Right cardiac atrium (tissue), 5 donors: ENCODE data around the gene CIRBP. TPM values are rescaled to one million over a fixed set of nuclear protein-coding genes. Genes with fewer than 3 reads are reported as not detected.

ENCODE experiments used
- ATAC-seq, 2 donors: fragments of 200-7000 bp; cut with Tn5 transposase; one replicate each; pipeline versions ENCODE4 v1.8.0 to v1.9.1; 2020; ENCODE audit warnings: moderate library complexity in 2 of 2, mild to moderate bottlenecking in 1 of 2
- DNase-seq, 3 donors: peaks; one replicate each; pipeline ENCODE4 v3.0.0-alpha.2; 2020
- H3K27ac ChIP-seq: one replicate; pipeline ENCODE4 v1.5.1; 2013; ENCODE audit warnings: mild to moderate bottlenecking, low read length, control low read depth, moderate library complexity
- H3K27me3 ChIP-seq: one replicate; pipeline ENCODE4 v1.6.1; 2013; ENCODE audit not compliant: control insufficient read depth, insufficient read depth
- H3K4me1 ChIP-seq: one replicate; pipeline ENCODE4 v1.6.1; 2013; ENCODE audit warnings: low read length; ENCODE audit not compliant: control insufficient read depth, insufficient read depth
- H3K4me3 ChIP-seq: one replicate; pipeline ENCODE4 v1.5.1; 2013; ENCODE audit warnings: low read length, control low read depth
- H3K9me3 ChIP-seq: one replicate; pipeline ENCODE4 v1.6.1; 2013; ENCODE audit warnings: low read length; ENCODE audit not compliant: control insufficient read depth
- WGBS: extraction: QIAGEN DNeasy Blood & Tissue Kit; methylation state at CpG from one replicate; pipeline ENCODE4 v1.1.7; 2013; 5-methylcytosine and 5-hydroxymethylcytosine counted together
- intact Hi-C, 4 donors: fragments of 100-400 bp; cut with DNase I; formaldehyde crosslinking; loops; one replicate each; pipeline versions ENCODE4 v1.11.0 to v1.14.0; 2022 to 2023
- polyA plus RNA-seq: library from polyadenylated mRNA; stranded (reverse); fragments of 200-250 nt; gene quantifications from one replicate; pipeline ENCODE4 v1.2.3, GENCODE V29; 2013
- total RNA-seq, 4 donors: library from RNA; stranded (reverse); fragmentation: NEBNext Ultra II Directional; extraction: Animal tissue kit (Norgen Biotek cat#: 25700); gene quantifications; one replicate each; pipeline ENCODE4 v1.2.1, GENCODE V29; 2021
- donor health status: healthy with polysubstance abuse.
- donor health status: DM: no; HTN: yes; CAD: no.
- donor health status: DM: no; HTN: no; CAD: no.
- donor health status: DM: no; HTN: yes; CAD: no; lungs with severe emphysema.
- donor health status: DM: yes; HTN: yes; CAD: no.

CIRBP gene
- total and polyA plus RNA-seq, 5 donors, result 288 to 417 (median 369) TPM

- intact Hi-C loops, result no loop called here
- ATAC-seq (peak in 1 of 2 donors; percentile 2), DNase-seq (no peak)
- peak overlapping the region; percentile 43 for H3K27ac ChIP-seq
- no peaks in the 10 kb centered on the region for H3K27me3 ChIP-seq
- no peaks in the 10 kb centered on the region for H3K9me3 ChIP-seq
- H3K4me3 ChIP-seq, result no peak overlapping the region
- WGBS, result 78% methylated on average over 15 of the region's 15 CpGs
- H3K4me1 ChIP-seq, result no peaks in the 10 kb centered on the region
These were observed 37.1 kb upstream of the CIRBP start for GRCh38 chr19:1231729-1232637.

DNA sequence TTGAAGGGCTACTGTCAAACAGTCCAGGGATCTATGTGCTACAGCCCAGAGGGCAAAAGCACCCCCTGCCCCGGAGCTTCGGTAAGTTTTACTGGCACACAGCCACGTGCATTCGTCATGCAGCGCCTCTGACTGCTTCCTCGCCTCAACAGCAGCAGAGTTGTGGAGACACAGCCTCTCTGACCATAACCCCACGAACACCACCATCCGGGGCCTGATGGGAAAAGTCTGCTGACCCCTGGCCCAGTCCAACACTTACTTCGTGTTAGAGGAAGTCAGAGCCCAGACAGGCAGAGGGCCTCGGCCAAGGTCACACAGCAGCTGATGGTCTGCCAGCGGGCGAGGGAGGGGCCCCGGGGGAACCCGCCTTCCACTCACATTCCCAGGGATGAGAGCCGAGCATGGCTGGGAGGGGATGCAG lies 36.5 kb upstream of the CIRBP start:
- no peaks in the 10 kb centered on the region for H3K9me3 ChIP-seq
- peak overlapping the region; percentile 43 for H3K27ac ChIP-seq
- H3K4me1 ChIP-seq, result no peaks in the 10 kb centered on the region
- WGBS, result 21% methylated on average over 15 of the region's 15 CpGs
- ATAC-seq (peak; percentile 5 to 31), DNase-seq (peak in 2 of 3 donors; percentile 73 to 82)
- H3K27me3 ChIP-seq, result no peaks in the 10 kb centered on the region
- no peak overlapping the region for H3K4me3 ChIP-seq
- intact Hi-C loops, result no loop called here

- DNase-seq (no peak), ATAC-seq (no peak)
- WGBS, result 89% methylated on average over 24 of the region's 24 CpGs
- Histone ChIP-seq H3K27ac (no peak overlapping the region), H3K4me1 (no peaks in the 10 kb centered on the region), H3K4me3 (no peak overlapping the region), H3K27me3 (no peaks in the 10 kb centered on the region), H3K9me3 (no peaks in the 10 kb centered on the region)
- intact Hi-C loops, result no loop called here
These were observed 35.9 kb upstream of the CIRBP start for GRCh38 chr19:1233115-1233667.

- Histone ChIP-seq H3K27me3 (no peaks in the 10 kb centered on the region), H3K4me3 (no peak overlapping the region), H3K4me1 (no peaks in the 10 kb centered on the region), H3K27ac (no peak overlapping the region), H3K9me3 (no peaks in the 10 kb centered on the region)
- WGBS, result 93% methylated on average over 45 of the region's 45 CpGs
- DNase-seq, result no peak
- intact Hi-C loops, result no loop called here
- ATAC-seq, result no peak
These were observed 34.8 kb upstream of the CIRBP start for GRCh38 chr19:1234051-1234954.

DNA sequence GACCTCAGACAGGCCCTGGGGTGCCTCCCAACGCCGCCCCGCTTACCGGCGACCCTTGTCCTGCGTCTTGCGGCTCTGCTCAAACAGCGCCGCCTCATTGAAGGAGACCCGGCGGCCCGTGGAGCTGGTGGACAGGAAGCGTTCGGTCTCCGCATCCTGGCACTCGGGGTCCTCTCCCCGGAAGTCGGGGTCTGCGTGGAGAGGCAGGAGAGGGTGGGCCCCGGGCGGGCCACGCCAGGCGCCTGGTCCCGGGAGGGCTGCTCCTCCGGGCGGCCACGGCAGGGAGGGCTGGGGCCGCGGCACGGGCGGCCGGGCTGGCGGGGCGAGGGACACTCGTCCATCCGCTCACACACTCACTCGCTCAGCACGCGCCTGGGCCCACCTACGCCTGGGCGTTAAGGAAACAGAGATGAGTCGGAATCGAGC lies 34.2 kb upstream of the CIRBP start:
- Histone ChIP-seq H3K27me3 (no peaks in the 10 kb centered on the region), H3K9me3 (no peaks in the 10 kb centered on the region), H3K27ac (no peak overlapping the region), H3K4me1 (no peaks in the 10 kb centered on the region), H3K4me3 (no peak overlapping the region)
- intact Hi-C loops, result no loop called here
- 96% methylated on average over 43 of the region's 43 CpGs for WGBS
- ATAC-seq (no peak), DNase-seq (no peak)

- DNase-seq (no peak), ATAC-seq (no peak)
- intact Hi-C loops, result no loop called here
- Histone ChIP-seq H3K9me3 (no peaks in the 10 kb centered on the region), H3K27ac (no peak overlapping the region), H3K4me1 (no peaks in the 10 kb centered on the region), H3K4me3 (no peak overlapping the region), H3K27me3 (no peaks in the 10 kb centered on the region)
- WGBS, result 85% methylated on average over 39 of the region's 39 CpGs
These were observed 33.2 kb upstream of the CIRBP start for GRCh38 chr19:1235625-1236538.

DNA sequence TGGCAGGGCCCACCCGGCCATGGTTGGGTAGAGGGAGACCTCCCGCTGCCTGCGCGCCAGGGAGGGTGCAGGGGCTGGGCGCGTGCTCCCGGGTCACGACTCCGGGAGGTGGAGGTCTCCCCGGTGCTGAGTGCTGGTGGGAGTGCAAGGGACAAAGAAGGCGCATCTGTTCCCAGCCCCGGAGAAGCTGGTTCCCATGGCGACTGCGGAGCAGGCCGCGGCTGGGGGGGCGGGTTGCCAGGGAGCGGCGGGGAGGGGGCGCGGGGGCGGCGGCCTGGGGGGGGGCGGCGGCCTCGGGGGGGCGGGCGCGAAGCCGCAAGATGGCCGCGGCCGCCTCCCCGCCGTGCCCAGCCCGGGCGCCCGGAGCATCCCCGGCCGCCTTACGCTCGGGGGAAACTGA lies 32.6 kb upstream of the CIRBP start:
- 15% methylated on average over 42 of the region's 42 CpGs for WGBS
- peak overlapping the region; percentile 61 for H3K4me3 ChIP-seq
- intact Hi-C loops, result no loop called here
- no peaks in the 10 kb centered on the region for H3K9me3 ChIP-seq
- no peak overlapping the region for H3K27ac ChIP-seq
- no peaks in the 10 kb centered on the region for H3K27me3 ChIP-seq
- DNase-seq (no peak), ATAC-seq (no peak)
- H3K4me1 ChIP-seq, result no peaks in the 10 kb centered on the region

DNA sequence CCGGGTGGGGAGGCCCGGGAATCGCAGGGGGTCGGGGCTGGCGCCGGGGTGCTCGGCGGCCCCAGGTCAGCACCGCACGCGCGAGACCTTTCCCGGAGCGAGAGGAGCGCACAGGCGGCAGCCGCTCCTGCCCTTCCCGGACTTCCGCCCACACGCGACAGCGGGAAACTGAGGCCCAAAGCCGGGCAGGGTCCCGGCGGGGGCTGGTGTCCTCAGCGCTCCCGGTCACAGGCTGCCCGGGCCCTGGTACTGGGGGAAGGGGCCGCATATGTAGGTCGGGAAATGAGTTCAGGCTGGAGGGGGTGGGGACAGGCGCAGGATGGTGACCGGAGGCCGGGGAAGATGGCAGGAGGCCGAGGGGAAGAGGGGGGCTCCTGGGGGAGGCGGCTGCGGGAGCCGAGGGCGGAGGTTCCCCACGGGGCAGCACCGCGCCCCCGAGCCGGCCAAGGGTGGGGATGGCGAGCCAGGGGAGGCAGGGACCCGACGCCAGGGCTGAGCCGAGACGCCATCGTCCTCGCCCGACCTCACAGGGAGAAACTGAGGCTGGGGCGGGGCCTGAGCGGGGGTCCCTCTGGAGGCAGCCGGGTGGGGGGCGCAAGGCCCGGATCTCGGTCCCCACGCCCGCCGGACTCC lies 32.0 kb upstream of the CIRBP start:
- WGBS, result under 1% methylated on average over 60 of the region's 60 CpGs
- H3K9me3 ChIP-seq, result no peaks in the 10 kb centered on the region
- peak in 1 of 2 donors; percentile 2 for ATAC-seq
- intact Hi-C loops, result no loop called here
- no peaks in the 10 kb centered on the region for H3K27me3 ChIP-seq
- peak; percentile 62 to 84 (median 77) for DNase-seq
- H3K27ac ChIP-seq, result no peak overlapping the region
- no peaks in the 10 kb centered on the region for H3K4me1 ChIP-seq
- H3K4me3 ChIP-seq, result peak overlapping the region; percentile 61

DNA sequence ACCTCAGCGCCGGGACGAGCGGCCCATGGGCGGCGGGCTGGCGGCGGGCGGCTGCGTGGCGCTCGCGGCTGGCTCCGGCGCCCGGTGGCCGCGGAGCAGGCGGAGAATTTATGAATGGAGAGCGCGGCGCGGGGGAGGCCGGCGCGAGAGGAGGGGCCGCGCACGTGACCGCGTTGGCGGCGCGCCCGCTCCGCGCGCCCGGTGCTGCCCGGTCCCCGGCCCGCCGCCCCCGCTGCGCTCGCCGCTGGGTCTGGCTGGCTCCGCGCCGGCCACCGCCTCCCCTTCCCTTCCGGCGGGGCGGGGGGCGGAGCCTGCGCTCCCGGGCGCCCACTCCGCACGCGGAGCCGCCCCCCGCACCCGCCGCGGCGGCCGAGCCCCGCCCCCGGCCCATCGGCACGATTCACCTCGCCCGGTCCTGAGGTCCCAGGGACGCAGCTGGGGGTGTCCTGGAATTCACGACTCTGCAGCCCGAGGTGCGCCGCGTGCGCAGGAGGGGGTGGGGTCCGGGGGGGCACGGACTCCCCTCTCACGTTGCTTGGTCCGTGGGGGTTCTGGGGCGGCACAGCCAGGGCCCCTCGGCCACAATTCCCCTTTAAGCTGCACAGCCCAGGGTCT lies 31.3 kb upstream of the CIRBP start, which contains the start of gene CBARP:
Gene CBARP, minus strand, starts transcription at position 252 of the 615 bp plus-strand sequence. CDS start 1,905 bp downstream, outside the sequence.
- Histone ChIP-seq H3K27me3 (no peaks in the 10 kb centered on the region), H3K4me3 (peak within 1 kb of the TSS; percentile 61), H3K27ac (peak within 1 kb of the TSS; percentile 36), H3K4me1 (no peaks in the 10 kb centered on the region), H3K9me3 (no peaks in the 10 kb centered on the region)
- ATAC-seq (no peak), DNase-seq (peak in 2 of 3 donors; percentile 77 to 84)
- WGBS, result under 1% methylated on average over 87 of the region's 87 CpGs
- intact Hi-C loops, result no loop called here
